ENCODE measurements around the gene LBHD1. TPM values are rescaled to one million over a fixed set of nuclear protein-coding genes. Genes with fewer than 3 reads are reported as not detected.

Gene LBHD1
- total and polyA plus RNA-seq, 7 donors = 0.74 to 3.6 (median 1.8) TPM

DNA sequence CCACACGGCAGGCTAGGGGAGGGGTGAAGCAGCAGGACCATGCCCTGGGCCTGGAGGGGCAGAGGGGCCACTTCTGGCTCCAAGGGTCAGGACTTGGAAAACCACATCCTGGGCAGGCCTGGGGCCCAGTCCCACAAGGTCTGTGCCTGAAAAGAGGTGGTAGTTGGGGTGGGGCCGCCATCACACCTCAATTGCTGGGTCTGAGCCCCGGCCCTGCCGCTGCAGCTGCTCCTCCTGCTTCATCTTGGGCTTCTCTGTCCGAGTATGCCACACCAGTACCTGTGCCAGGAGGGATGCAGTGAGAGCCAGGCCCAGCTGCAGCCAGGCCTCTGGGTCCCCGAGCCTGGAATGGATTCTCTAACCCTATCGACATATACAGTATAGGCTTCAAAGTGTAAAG lies 56.5 kb downstream of the LBHD1 start:
- H3K4me1 ChIP-seq = peaks cover 18% of the 10 kb centered on the region
- no peak overlapping the region for H3K4me3 ChIP-seq
- TF ChIP-seq, protein P1, sequence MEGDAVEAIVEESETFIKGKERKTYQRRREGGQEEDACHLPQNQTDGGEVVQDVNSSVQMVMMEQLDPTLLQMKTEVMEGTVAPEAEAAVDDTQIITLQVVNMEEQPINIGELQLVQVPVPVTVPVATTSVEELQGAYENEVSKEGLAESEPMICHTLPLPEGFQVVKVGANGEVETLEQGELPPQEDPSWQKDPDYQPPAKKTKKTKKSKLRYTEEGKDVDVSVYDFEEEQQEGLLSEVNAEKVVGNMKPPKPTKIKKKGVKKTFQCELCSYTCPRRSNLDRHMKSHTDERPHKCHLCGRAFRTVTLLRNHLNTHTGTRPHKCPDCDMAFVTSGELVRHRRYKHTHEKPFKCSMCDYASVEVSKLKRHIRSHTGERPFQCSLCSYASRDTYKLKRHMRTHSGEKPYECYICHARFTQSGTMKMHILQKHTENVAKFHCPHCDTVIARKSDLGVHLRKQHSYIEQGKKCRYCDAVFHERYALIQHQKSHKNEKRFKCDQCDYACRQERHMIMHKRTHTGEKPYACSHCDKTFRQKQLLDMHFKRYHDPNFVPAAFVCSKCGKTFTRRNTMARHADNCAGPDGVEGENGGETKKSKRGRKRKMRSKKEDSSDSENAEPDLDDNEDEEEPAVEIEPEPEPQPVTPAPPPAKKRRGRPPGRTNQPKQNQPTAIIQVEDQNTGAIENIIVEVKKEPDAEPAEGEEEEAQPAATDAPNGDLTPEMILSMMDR (IDR thresholded peaks at IDR 0.05) = no peak
- WGBS, 3 donors = 82 to 90% (median 83%) methylated on average over 7 of the region's 7 CpGs
- no peaks in the 10 kb centered on the region for H3K27me3 ChIP-seq (ENCODE audit: insufficient read depth in 3 of 3, low read length in 2 of 3)
- no peak overlapping the region for H3K27ac ChIP-seq
- DNase-seq (no peak), ATAC-seq (no peak)
- intact Hi-C loops (cut with DNase I) = no loop called here
- peaks cover 0 to 44% of the 10 kb centered on the region in 2 donors for H3K36me3 ChIP-seq (ENCODE audit: insufficient read depth in 1 of 2, low read depth in 1 of 2)
- no peaks in the 10 kb centered on the region for H3K9me3 ChIP-seq

DNA sequence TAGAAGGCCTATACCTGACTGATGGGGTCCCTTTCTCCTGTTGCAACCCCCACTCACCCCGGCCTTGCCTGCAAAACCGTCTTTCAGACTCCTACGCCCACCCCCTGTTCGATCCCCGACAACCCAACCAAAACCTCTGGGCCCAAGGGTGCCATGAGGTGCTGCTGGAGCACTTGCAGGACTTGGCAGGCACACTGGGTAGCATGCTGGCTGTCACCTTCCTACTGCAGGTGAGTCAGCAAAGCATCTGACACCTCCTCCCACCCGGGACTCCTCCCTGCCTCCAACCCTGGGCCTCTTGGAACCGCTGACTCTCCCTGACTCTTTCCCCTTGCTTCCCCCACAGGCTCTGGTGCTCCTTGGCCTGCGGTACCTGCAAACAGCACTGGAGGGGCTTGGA lies 57.8 kb downstream of the LBHD1 start:
- H3K27ac ChIP-seq = peak overlapping the region; percentile 94
- no peak overlapping the region for H3K4me3 ChIP-seq
- H3K4me1 ChIP-seq = peaks cover 12% of the 10 kb centered on the region
- ATAC-seq (no peak), DNase-seq (no peak)
- 70 to 83% (median 73%) methylated on average over 8 of the region's 8 CpGs for WGBS, 3 donors
- intact Hi-C loops (cut with DNase I) = loop anchor here in 1 of 2 donors (5.0 kb wide), 1 partner anchor 38 kb away; the partner anchor contains the start of gene INTS5
- TF ChIP-seq, protein P1 (IDR thresholded peaks at IDR 0.05) = no peak
- no peaks in the 10 kb centered on the region for H3K27me3 ChIP-seq (ENCODE audit: insufficient read depth in 3 of 3, low read length in 2 of 3)
- no peaks in the 10 kb centered on the region for H3K9me3 ChIP-seq
- peaks cover 0 to 48% of the 10 kb centered on the region in 2 donors for H3K36me3 ChIP-seq (ENCODE audit: insufficient read depth in 1 of 2, low read depth in 1 of 2)

DNA sequence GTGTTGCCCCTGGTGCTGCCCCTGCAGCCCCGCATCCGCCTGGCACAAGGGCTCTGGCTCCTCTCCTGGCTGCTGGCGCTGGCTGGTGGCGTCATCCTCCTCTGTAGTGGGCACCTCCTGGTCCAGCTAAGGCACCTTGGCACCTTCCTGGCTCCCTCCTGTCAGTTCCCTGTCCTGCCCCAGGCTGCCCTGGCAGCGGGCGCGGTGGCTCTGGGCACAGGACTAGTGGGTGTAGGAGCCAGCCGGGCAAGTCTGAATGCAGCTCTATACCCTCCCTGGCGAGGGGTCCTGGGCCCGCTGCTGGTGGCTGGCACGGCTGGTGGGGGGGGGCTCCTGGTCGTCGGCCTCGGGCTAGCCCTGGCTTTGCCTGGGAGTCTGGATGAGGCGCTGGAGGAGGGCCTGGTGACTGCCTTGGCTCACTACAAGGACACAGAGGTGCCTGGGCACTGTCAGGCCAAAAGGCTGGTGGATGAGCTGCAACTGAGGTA lies 58.7 kb downstream of the LBHD1 start:
- peaks cover 12% of the 10 kb centered on the region for H3K4me1 ChIP-seq
- peak in 2 of 4 donors; percentile 20 to 22 for ATAC-seq
- intact Hi-C loops (cut with DNase I) = loop anchor here in 1 of 2 donors (5.0 kb wide), 1 partner anchor 39 kb away; the partner anchor contains the start of gene INTS5
- TF ChIP-seq, protein P1 (IDR thresholded peaks at IDR 0.05) = no peak
- peak overlapping the region; percentile 82 for H3K4me3 ChIP-seq
- H3K36me3 ChIP-seq (ENCODE audit: insufficient read depth in 1 of 2, low read depth in 1 of 2) = peaks cover 0 to 49% of the 10 kb centered on the region in 2 donors
- peak overlapping the region; percentile 94 for H3K27ac ChIP-seq
- H3K27me3 ChIP-seq (ENCODE audit: insufficient read depth in 3 of 3, low read length in 2 of 3) = no peaks in the 10 kb centered on the region
- no peaks in the 10 kb centered on the region for H3K9me3 ChIP-seq
- no peak for DNase-seq
- WGBS, 3 donors = 26 to 41% (median 28%) methylated on average over 14 to 15 of the region's 15 CpGs

Other genes starting within 250 kb of the LBHD1 start
- gene AHNAK, start 125.5 kb downstream of the LBHD1 start, total RNA-seq = 100 to 1,000 TPM; 376 to 679 (median 425) TPM
- 100 to 1,000 TPM in 2 of 3 donors, 10 to 100 TPM in 1; 93.5 to 227 (median 206) TPM for gene AHNAK, start 125.5 kb downstream of the LBHD1 start, polyA plus RNA-seq
- gene EEF1G, start 98.4 kb downstream of the LBHD1 start, total RNA-seq = 1,000 to 10,000 TPM; 1,137 to 1,954 (median 1,509) TPM
- gene EEF1G, start 98.4 kb downstream of the LBHD1 start, polyA plus RNA-seq = 1,000 to 10,000 TPM; 1,687 to 2,356 (median 2,243) TPM
- gene TUT1, start 80.7 kb downstream of the LBHD1 start, total RNA-seq = 10 to 100 TPM; 14.3 to 23.7 (median 19.6) TPM
- 10 to 100 TPM; 12.1 to 15.5 (median 12.7) TPM for gene TUT1, start 80.7 kb downstream of the LBHD1 start, polyA plus RNA-seq
- gene MTA2, start 70.4 kb downstream of the LBHD1 start, total RNA-seq = 10 to 100 TPM; 20.0 to 32.5 (median 28.6) TPM
- gene MTA2, start 70.4 kb downstream of the LBHD1 start, polyA plus RNA-seq = 10 to 100 TPM; 18.4 to 27.1 (median 26.9) TPM
- 10 to 100 TPM; 14.1 to 19.5 (median 16.9) TPM for gene EML3, start 59.5 kb downstream of the LBHD1 start, total RNA-seq
- gene EML3, start 59.5 kb downstream of the LBHD1 start, polyA plus RNA-seq = 10 to 100 TPM in 2 of 3 donors, 1 to 10 TPM in 1; 7.4 to 11.3 (median 11.1) TPM
- gene ROM1, start 59.0 kb downstream of the LBHD1 start, total RNA-seq = 1 to 10 TPM; 2.0 to 4.4 (median 3.1) TPM
- 1 to 10 TPM; 3.7 to 5.5 (median 4.7) TPM for gene ROM1, start 59.0 kb downstream of the LBHD1 start, polyA plus RNA-seq
- gene B3GAT3, start 50.3 kb downstream of the LBHD1 start, total RNA-seq = 10 to 100 TPM in 3 of 4 donors, 1 to 10 TPM in 1; 7.4 to 11.8 (median 11.0) TPM
- 10 to 100 TPM; 11.7 to 37.6 (median 20.0) TPM for gene B3GAT3, start 50.3 kb downstream of the LBHD1 start, polyA plus RNA-seq
- 10 to 100 TPM; 59.7 to 62.2 (median 61.4) TPM for gene GANAB, start 25.7 kb downstream of the LBHD1 start, total RNA-seq
- gene GANAB, start 25.7 kb downstream of the LBHD1 start, polyA plus RNA-seq = 10 to 100 TPM; 34.3 to 64.6 (median 62.0) TPM
- gene INTS5, start 19.0 kb downstream of the LBHD1 start, total RNA-seq = 10 to 100 TPM; 13.5 to 20.6 (median 17.1) TPM
- gene INTS5, start 19.0 kb downstream of the LBHD1 start, polyA plus RNA-seq = 10 to 100 TPM in 1 of 3 donors, 1 to 10 TPM in 2; 8.1 to 19.9 (median 9.3) TPM
- 10 to 100 TPM; 29.8 to 50.9 (median 50.2) TPM for gene C11orf98, start 7.1 kb downstream of the LBHD1 start, total RNA-seq
- gene C11orf98, start 7.1 kb downstream of the LBHD1 start, polyA plus RNA-seq = 100 to 1,000 TPM in 1 of 3 donors, 10 to 100 TPM in 2; 87.1 to 155 (median 93.1) TPM
- gene CSKMT, start 7.0 kb downstream of the LBHD1 start, total RNA-seq = 10 to 100 TPM in 2 of 4 donors, 1 to 10 TPM in 2; 3.8 to 12.8 (median 9.4) TPM
- gene CSKMT, start 7.0 kb downstream of the LBHD1 start, polyA plus RNA-seq = 10 to 100 TPM in 1 of 3 donors, 1 to 10 TPM in 2; 4.8 to 11.4 (median 7.8) TPM
- 1 to 10 TPM; 5.2 to 8.8 (median 7.1) TPM for gene UQCC3, start 594 bp downstream of the LBHD1 start, total RNA-seq
- 10 to 100 TPM in 1 of 3 donors, 1 to 10 TPM in 2; 6.4 to 16.5 (median 8.6) TPM for gene UQCC3, start 594 bp downstream of the LBHD1 start, polyA plus RNA-seq
- gene UBXN1, start 6.8 kb upstream of the LBHD1 start, total RNA-seq = 100 to 1,000 TPM; 102 to 204 (median 149) TPM
- 100 to 1,000 TPM; 225 to 376 (median 295) TPM for gene UBXN1, start 6.8 kb upstream of the LBHD1 start, polyA plus RNA-seq
- gene LRRN4CL, start 17.3 kb upstream of the LBHD1 start, total RNA-seq = 1 to 10 TPM; 2.4 to 4.8 (median 3.8) TPM
- gene LRRN4CL, start 17.3 kb upstream of the LBHD1 start, polyA plus RNA-seq = 1 to 10 TPM; 1.8 to 3.7 (median 2.8) TPM
- 10 to 100 TPM; 17.0 to 45.4 (median 29.0) TPM for gene BSCL2, start 35.2 kb upstream of the LBHD1 start, total RNA-seq
- 100 to 1,000 TPM in 1 of 3 donors, 10 to 100 TPM in 2; 61.5 to 174 (median 63.5) TPM for gene BSCL2, start 35.2 kb upstream of the LBHD1 start, polyA plus RNA-seq
- gene GNG3, start 35.4 kb upstream of the LBHD1 start, total RNA-seq = not detected
- under 1 TPM in 2 of 3 donors, not detected in 1; 0.10 to 0.39 TPM for gene GNG3, start 35.4 kb upstream of the LBHD1 start, polyA plus RNA-seq
- 10 to 100 TPM; 27.2 to 39.7 (median 31.4) TPM for gene HNRNPUL2, start 55.2 kb upstream of the LBHD1 start, total RNA-seq
- gene HNRNPUL2, start 55.2 kb upstream of the LBHD1 start, polyA plus RNA-seq = 10 to 100 TPM; 23.8 to 35.1 (median 25.0) TPM
- 10 to 100 TPM; 14.8 to 19.6 (median 16.4) TPM for gene TTC9C, start 56.2 kb upstream of the LBHD1 start, total RNA-seq
- 10 to 100 TPM; 20.2 to 30.4 (median 28.2) TPM for gene TTC9C, start 56.2 kb upstream of the LBHD1 start, polyA plus RNA-seq
- gene ZBTB3, start 81.9 kb upstream of the LBHD1 start, total RNA-seq = 1 to 10 TPM; 5.4 to 8.7 (median 6.5) TPM
- 1 to 10 TPM; 1.5 to 3.5 (median 2.1) TPM for gene ZBTB3, start 81.9 kb upstream of the LBHD1 start, polyA plus RNA-seq
- gene POLR2G, start 89.3 kb upstream of the LBHD1 start, total RNA-seq = 10 to 100 TPM; 31.7 to 44.7 (median 36.2) TPM
- gene POLR2G, start 89.3 kb upstream of the LBHD1 start, polyA plus RNA-seq = 10 to 100 TPM; 44.0 to 92.6 (median 48.8) TPM
- 10 to 100 TPM; 13.5 to 19.9 (median 18.3) TPM for gene TAF6L, start 99.1 kb upstream of the LBHD1 start, total RNA-seq
- gene TAF6L, start 99.1 kb upstream of the LBHD1 start, polyA plus RNA-seq = 10 to 100 TPM; 18.0 to 26.5 (median 20.1) TPM
- 10 to 100 TPM; 12.2 to 18.5 (median 16.0) TPM for gene TMEM179B, start 115.1 kb upstream of the LBHD1 start, total RNA-seq
- gene TMEM179B, start 115.1 kb upstream of the LBHD1 start, polyA plus RNA-seq = 10 to 100 TPM; 31.5 to 42.0 (median 34.4) TPM
- gene TMEM223, start 119.7 kb upstream of the LBHD1 start, total RNA-seq = 10 to 100 TPM in 1 of 4 donors, 1 to 10 TPM in 3; 6.2 to 11.5 (median 8.4) TPM
- 10 to 100 TPM; 16.6 to 37.7 (median 21.7) TPM for gene TMEM223, start 119.7 kb upstream of the LBHD1 start, polyA plus RNA-seq
- gene NXF1, start 133.2 kb upstream of the LBHD1 start, total RNA-seq = 10 to 100 TPM; 38.3 to 45.4 (median 41.9) TPM
- 10 to 100 TPM; 36.3 to 67.0 (median 49.7) TPM for gene NXF1, start 133.2 kb upstream of the LBHD1 start, polyA plus RNA-seq
- gene STX5, start 159.8 kb upstream of the LBHD1 start, total RNA-seq = 10 to 100 TPM; 16.0 to 24.6 (median 20.7) TPM
- gene STX5, start 159.8 kb upstream of the LBHD1 start, polyA plus RNA-seq = 10 to 100 TPM; 18.2 to 21.1 (median 21.1) TPM
- not detected for gene TEX54, start 160.6 kb upstream of the LBHD1 start, total RNA-seq
- not detected for gene TEX54, start 160.6 kb upstream of the LBHD1 start, polyA plus RNA-seq
- 10 to 100 TPM; 32.9 to 74.9 (median 54.2) TPM for gene WDR74, start 167.3 kb upstream of the LBHD1 start, total RNA-seq
- gene WDR74, start 167.3 kb upstream of the LBHD1 start, polyA plus RNA-seq = 100 to 1,000 TPM in 1 of 3 donors, 10 to 100 TPM in 2; 90.1 to 121 (median 92.5) TPM
- gene SLC3A2, start 208.6 kb upstream of the LBHD1 start, total RNA-seq = 100 to 1,000 TPM in 3 of 4 donors, 10 to 100 TPM in 1; 62.6 to 187 (median 132) TPM
- 100 to 1,000 TPM; 149 to 374 (median 208) TPM for gene SLC3A2, start 208.6 kb upstream of the LBHD1 start, polyA plus RNA-seq
- gene CHRM1, start 249.1 kb upstream of the LBHD1 start, total RNA-seq = not detected
- under 1 TPM in 1 of 3 donors, not detected in 2; 0.06 TPM for gene CHRM1, start 249.1 kb upstream of the LBHD1 start, polyA plus RNA-seq

Data from psoas muscle (tissue), 8 donors.